ENCODE data around the gene WDR47.

DNA sequence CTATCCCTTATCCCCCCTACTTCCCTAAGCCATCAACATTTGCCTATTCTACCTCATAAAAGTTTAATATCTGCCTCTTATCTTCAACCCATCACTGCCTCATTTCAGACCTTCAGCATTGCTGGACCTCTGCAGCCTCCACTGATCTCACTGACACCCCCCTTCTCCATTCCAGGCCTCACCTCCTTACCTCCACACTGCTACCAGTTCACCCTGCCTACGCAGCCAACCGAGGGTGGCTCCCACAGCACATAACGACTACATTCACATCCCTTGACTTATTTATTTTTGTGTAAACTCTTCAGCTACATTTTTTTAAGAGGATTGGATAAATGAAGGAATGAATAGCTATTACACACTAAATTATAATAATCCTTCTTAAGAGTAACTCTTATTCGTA lies 92.9 kb downstream of the WDR47 start:
- TF ChIP-seq, protein P1, sequence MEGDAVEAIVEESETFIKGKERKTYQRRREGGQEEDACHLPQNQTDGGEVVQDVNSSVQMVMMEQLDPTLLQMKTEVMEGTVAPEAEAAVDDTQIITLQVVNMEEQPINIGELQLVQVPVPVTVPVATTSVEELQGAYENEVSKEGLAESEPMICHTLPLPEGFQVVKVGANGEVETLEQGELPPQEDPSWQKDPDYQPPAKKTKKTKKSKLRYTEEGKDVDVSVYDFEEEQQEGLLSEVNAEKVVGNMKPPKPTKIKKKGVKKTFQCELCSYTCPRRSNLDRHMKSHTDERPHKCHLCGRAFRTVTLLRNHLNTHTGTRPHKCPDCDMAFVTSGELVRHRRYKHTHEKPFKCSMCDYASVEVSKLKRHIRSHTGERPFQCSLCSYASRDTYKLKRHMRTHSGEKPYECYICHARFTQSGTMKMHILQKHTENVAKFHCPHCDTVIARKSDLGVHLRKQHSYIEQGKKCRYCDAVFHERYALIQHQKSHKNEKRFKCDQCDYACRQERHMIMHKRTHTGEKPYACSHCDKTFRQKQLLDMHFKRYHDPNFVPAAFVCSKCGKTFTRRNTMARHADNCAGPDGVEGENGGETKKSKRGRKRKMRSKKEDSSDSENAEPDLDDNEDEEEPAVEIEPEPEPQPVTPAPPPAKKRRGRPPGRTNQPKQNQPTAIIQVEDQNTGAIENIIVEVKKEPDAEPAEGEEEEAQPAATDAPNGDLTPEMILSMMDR (IDR thresholded peaks at IDR 0.05), result no peak
- no peak for TF ChIP-seq POLR2A (IDR thresholded peaks at IDR 0.05)
- TF ChIP-seq EP300 (IDR thresholded peaks at IDR 0.05), result no peak

Data from ovary (tissue), 3 donors.